ENCODE data around the gene ANK3.

GRCh38 chr10:60332371-60332770 is 57.3 kb downstream of the ANK3 start:
- TF ChIP-seq POLR2A (IDR thresholded peaks at IDR 0.05): no peak
- no peak for TF ChIP-seq CTCF (IDR thresholded peaks at IDR 0.05)
- TF ChIP-seq EP300 (IDR thresholded peaks at IDR 0.05): no peak

Measured in sigmoid colon (tissue), 4 donors.